Right lobe of liver (tissue), 6 donors: ENCODE data around the gene HCN1. TPM values are rescaled to one million over a fixed set of nuclear protein-coding genes. Genes with fewer than 3 reads are reported as not detected.
A peak's percentile ranks its signal among the peaks of the same experiment; 100 is the strongest.

ENCODE experiments used
- ATAC-seq, 4 donors: fragments of 200-7000 bp; cut with Tn5 transposase; one replicate each; pipeline ENCODE4 v1.9.1; 2020; ENCODE audit warnings: mild to moderate bottlenecking in 4 of 4, moderate library complexity in 4 of 4
- DNase-seq, 3 donors: peaks; one replicate each; pipeline ENCODE4 v3.0.0-alpha.2; 2020
- H3K27ac ChIP-seq, 3 donors: fragments of 200-600 bp; one replicate each; pipeline ENCODE4 v1.8.0; 2022
- H3K27me3 ChIP-seq, 2 donors: fragments of 200-600 bp; one replicate each; pipeline ENCODE4 v1.8.0; 2022
- H3K36me3 ChIP-seq, 4 donors: fragments of 200-600 bp; sonication (generic) in 1 of 4; one replicate each; pipeline versions ENCODE4 v1.5.1 to v1.8.0; 2017 to 2022; ENCODE audit warnings: control low read depth in 1 of 4
- H3K4me1 ChIP-seq, 4 donors: fragments of 200-600 bp; sonication (generic) in 1 of 4; one replicate each; pipeline versions ENCODE4 v1.5.1 to v1.8.0; 2017 to 2022; ENCODE audit warnings: control low read depth in 1 of 4
- H3K4me3 ChIP-seq, 3 donors: fragments of 200-600 bp; one replicate each; pipeline ENCODE4 v1.8.0; 2022
- H3K9me3 ChIP-seq, 4 donors: fragments of 200-600 bp; sonication (generic) in 1 of 4; one replicate each; pipeline versions ENCODE4 v1.5.1 to v1.8.0; 2017 to 2022; ENCODE audit warnings: control low read depth in 1 of 4
- CTCF ChIP-seq, 4 donors: fragments of 200-600 bp in 3 of 4; fragments of 450-650 bp in 1 of 4; IDR thresholded peaks; one replicate each; pipeline versions ENCODE4 v1.5.1 to v1.8.0; 2016 to 2022; ENCODE audit warnings: antibody characterized with exemption in 4 of 4, mild to moderate bottlenecking in 2 of 4
- POLR2A ChIP-seq: fragments of 450-650 bp; IDR thresholded peaks from one replicate; pipeline ENCODE4 v1.6.1; 2017; ENCODE audit warnings: antibody characterized with exemption, mild to moderate bottlenecking
- WGBS: methylation state at CpG from one replicate; pipeline ENCODE4 v1.1.6; 2018; ENCODE audit warnings: low coverage, low lambda C conversion rate; ENCODE audit not compliant: insufficient coverage; ENCODE audit errors: missing lambda C conversion rate; 5-methylcytosine and 5-hydroxymethylcytosine counted together
- intact Hi-C, 2 donors: fragments of 100-400 bp; cut with DNase I; formaldehyde crosslinking; loops; one replicate each; pipeline versions ENCODE4 v1.11.2 to v1.14.1; 2022
- total RNA-seq, 6 experiments: library from RNA; depleted of rRNA in 2 of 6; stranded (reverse); fragments of >200 nt in 2 of 6; fragmentation: NEBNext Ultra II Directional in 3 of 6; extraction: Animal tissue kit (Norgen Biotek cat#: 25700) in 3 of 6; gene quantifications; one replicate each; pipeline versions ENCODE4 v1.1.0 to v1.2.4, GENCODE V29; 2016 to 2023
- donor health status: DM: no; HTN: yes; CAD: no.
- donor health status: DM: no; HTN: no; CAD: no.
- donor health status: DM: no; HTN: no; CAD: no.
- donor health status: DM: no; HTN: yes; CAD: no.
- donor health status: DM: no; HTN: yes; CAD: no.

HCN1 gene
- total RNA-seq, 6 experiments from 2014 or later: 0.09 to 0.12 TPM; not detected in 4

- TF ChIP-seq CTCF (IDR thresholded peaks at IDR 0.05) (no peak), POLR2A (no peak)
- Histone ChIP-seq H3K4me3 (no peak overlapping the region), H3K36me3 (no peaks in the 10 kb centered on the region), H3K27ac (no peak overlapping the region), H3K27me3 (no peaks in the 10 kb centered on the region), H3K4me1 (peaks cover 0 to 9% (median 0%) of the 10 kb centered on the region in 4 donors), H3K9me3 (no peaks in the 10 kb centered on the region)
- 50% methylated on average over 2 of the region's 2 CpGs for WGBS
- ATAC-seq (peak in 2 of 4 donors; percentile 54 to 69), DNase-seq (no peak)
- intact Hi-C loops: no loop called here
Measured at GRCh38 chr5:45274241-45274640, 421.9 kb downstream of the HCN1 start.

- DNase-seq: no peak
- no peak for ATAC-seq
- TF ChIP-seq CTCF (IDR thresholded peaks at IDR 0.05) (no peak), POLR2A (no peak)
- Histone ChIP-seq H3K36me3 (no peaks in the 10 kb centered on the region), H3K27ac (no peak overlapping the region), H3K9me3 (no peaks in the 10 kb centered on the region), H3K4me1 (peaks cover 0 to 9% (median 0%) of the 10 kb centered on the region in 4 donors), H3K4me3 (no peak overlapping the region), H3K27me3 (no peaks in the 10 kb centered on the region)
- 29% methylated on average over 1 of the region's 1 CpG for WGBS
- intact Hi-C loops: no loop called here
Measured at GRCh38 chr5:45271626-45272025, 424.6 kb downstream of the HCN1 start.

- Histone ChIP-seq H3K9me3 (no peaks in the 10 kb centered on the region), H3K4me3 (no peak overlapping the region), H3K27me3 (no peaks in the 10 kb centered on the region), H3K27ac (no peak overlapping the region), H3K36me3 (no peaks in the 10 kb centered on the region), H3K4me1 (peaks cover 0 to 7% (median 0%) of the 10 kb centered on the region in 4 donors)
- intact Hi-C loops: no loop called here
- no peak for DNase-seq
- TF ChIP-seq CTCF (IDR thresholded peaks at IDR 0.05) (no peak), POLR2A (no peak)
- 82% methylated on average over 1 of the region's 1 CpG for WGBS
- no peak for ATAC-seq
Measured at GRCh38 chr5:45264447-45264846, 431.7 kb downstream of the HCN1 start.

GRCh38 chr5:45262061-45262590, 434.1 kb downstream of the HCN1 start:
- Histone ChIP-seq H3K36me3 (no peaks in the 10 kb centered on the region), H3K27me3 (no peaks in the 10 kb centered on the region), H3K4me1 (peaks cover 0 to 7% (median 0%) of the 10 kb centered on the region in 4 donors), H3K27ac (no peak overlapping the region), H3K9me3 (no peaks in the 10 kb centered on the region), H3K4me3 (no peak overlapping the region)
- DNase-seq: no peak
- no peak for TF ChIP-seq POLR2A
- no peak for TF ChIP-seq CTCF (IDR thresholded peaks at IDR 0.05)
- intact Hi-C loops: no loop called here
- WGBS: 93% methylated on average over 6 of the region's 29 CpGs
- ATAC-seq: peak in 1 of 4 donors; percentile 36
